ENCODE results near the gene TPSB2.

Gene TPSB2

DNA sequence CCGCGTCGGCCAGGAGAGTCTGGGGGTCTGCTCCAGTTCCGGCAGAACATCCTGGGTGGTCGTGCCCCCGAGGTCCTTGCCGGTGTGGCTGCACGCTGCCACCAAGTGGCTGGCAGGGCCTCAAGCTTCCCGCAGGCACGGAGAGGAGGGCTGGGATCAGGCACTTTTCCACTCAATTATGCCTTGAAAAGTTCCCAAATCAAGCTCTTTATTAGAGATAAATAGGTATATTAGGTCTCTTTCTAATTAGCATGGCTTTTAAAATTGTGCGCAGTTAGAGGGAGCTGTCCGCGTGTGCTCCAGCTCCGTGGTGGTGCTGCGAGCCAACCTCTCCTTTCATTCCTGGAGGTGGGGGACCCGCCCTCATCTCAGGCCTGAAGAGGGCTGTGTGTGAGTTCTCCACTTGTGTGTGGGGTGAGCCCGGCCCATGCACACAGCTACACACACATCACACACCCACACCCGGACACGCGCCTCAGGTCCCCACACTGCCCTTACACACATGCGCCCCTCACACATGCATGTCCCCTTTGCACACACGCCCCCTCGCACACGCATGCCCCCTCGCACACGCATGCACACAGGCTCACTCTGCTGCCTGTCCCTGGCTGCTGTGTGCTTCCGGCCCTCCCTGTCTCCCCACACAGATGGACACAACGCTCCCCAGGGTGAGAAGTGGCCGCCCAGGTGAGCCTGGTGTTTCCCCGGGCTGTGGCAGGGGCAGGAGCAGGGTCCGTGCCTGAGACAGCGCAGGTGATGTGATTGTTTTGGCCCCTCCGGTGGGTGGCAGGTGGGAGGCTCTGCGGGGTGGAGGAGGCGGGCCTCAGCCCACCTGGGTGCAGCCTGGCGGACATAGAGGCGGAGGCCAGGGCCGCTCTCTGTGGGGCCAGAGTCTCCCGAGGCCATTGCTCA is 48.3 kb downstream of the TPSB2 start:
- DNase-seq: no peak

DNA sequence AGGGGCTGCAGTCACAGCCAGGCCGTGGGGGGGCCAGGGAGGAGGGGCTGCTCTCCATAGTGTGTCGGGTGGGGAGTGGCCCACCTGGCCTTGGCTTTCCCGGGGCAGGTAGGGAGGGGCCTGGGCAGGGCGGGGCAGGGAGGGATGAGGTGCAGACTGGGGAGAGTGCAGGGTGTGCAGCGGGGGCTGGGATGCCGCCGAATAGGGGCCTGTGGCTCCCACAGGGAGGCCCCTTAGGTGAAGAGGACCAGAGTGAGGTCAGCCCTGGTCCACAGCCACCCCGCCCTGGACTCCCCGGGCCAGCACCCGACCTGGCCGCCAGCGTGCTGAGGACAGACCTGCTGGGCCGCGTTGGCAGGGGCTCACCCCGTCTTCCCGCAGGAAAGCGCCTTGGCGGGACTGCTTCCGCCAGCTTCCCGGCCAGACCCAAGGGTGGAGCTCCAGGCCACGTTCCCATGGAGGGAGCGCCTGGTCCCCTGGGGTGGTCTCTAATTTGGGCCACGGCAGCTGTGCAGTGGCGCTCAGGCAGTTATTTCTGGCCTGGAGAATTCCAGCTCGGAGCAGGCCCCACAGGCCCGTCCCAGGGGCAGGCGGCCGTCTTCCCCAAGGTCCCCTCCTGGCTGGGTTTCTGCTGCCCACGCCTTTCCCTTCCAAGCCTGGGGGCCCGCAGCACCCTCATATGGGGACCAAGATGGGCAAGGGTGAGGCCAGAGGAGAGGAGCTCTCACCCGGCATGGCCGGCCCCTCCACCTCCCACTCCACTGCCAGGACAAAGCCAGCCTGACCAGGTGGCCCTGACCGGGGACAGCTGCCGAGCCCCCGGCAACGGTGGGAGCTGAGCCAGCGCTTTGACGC is 49.2 kb downstream of the TPSB2 start:
- no peak for DNase-seq
